HepG2 (cell line): ENCODE measurements around the gene DRAM1. TPM values are rescaled to one million over a fixed set of nuclear protein-coding genes. Genes with fewer than 3 reads are reported as not detected.

Experiments
- CENPX ChIP-seq: sonication (generic); formaldehyde crosslinking; IDR thresholded peaks from 2 replicates; pipeline ENCODE4 v1.9.0; 2021; ENCODE audit warnings: mild to moderate bottlenecking, missing genetic modification reagents, moderate library complexity
- DMTF1 ChIP-seq: sonication (generic); formaldehyde crosslinking; IDR thresholded peaks from 2 replicates; pipeline ENCODE4 v1.4.0; 2020; ENCODE audit warnings: mild to moderate bottlenecking, missing genetic modification reagents
- ELF3 ChIP-seq: IDR thresholded peaks from 2 replicates; pipeline ENCODE4 v1.6.1; 2016; ENCODE audit warnings: missing genetic modification reagents, missing compliant biosample characterization
- FOXM1 ChIP-seq: sonication (generic); formaldehyde crosslinking; IDR thresholded peaks from 2 replicates; pipeline ENCODE4 v1.5.0; 2020; ENCODE audit warnings: missing genetic modification reagents
- HMGA1 ChIP-seq: sonication (generic); formaldehyde crosslinking; conservative IDR thresholded peaks from 2 replicates; pipeline ENCODE4 v1.4.0; 2020; ENCODE audit warnings: missing genetic modification reagents
- KDM5A ChIP-seq: fragments of 200-600 bp; sonication (generic); IDR thresholded peaks from 2 replicates; pipeline ENCODE4 v1.7.0; 2018; ENCODE audit warnings: antibody characterized with exemption, mild to moderate bottlenecking, low read length, borderline replicate concordance
- KLF11 ChIP-seq: IDR thresholded peaks from 2 replicates; pipeline ENCODE4 v1.6.1; 2016; ENCODE audit warnings: missing compliant biosample characterization
- KLF16 ChIP-seq, 2 experiments: sonication (generic) in 1 of 2; formaldehyde crosslinking in 1 of 2; IDR thresholded peaks; 2 replicates each; pipeline versions ENCODE4 v1.6.1 to v1.8.0; 2016 to 2023; ENCODE audit warnings: missing genetic modification reagents in 2 of 2, missing compliant biosample characterization in 1 of 2
- KMT2B ChIP-seq: IDR thresholded peaks from 2 replicates; pipeline ENCODE4 v1.6.1; 2016; ENCODE audit warnings: missing genetic modification reagents, missing compliant biosample characterization
- MAZ ChIP-seq, 2 experiments: sonication (generic) in 1 of 2; formaldehyde crosslinking in 1 of 2; IDR thresholded peaks; 2 replicates each; pipeline versions ENCODE4 v1.5.0 to v1.6.1; 2012 to 2020; ENCODE audit warnings: low read depth in 2 of 2, mild to moderate bottlenecking in 2 of 2, borderline replicate concordance in 1 of 2, improper control_type of control experiment in 1 of 2, low read length in 1 of 2, missing genetic modification reagents in 1 of 2, moderate library complexity in 1 of 2
- MIER2 ChIP-seq: IDR thresholded peaks from 2 replicates; pipeline ENCODE4 v1.6.1; 2016; ENCODE audit warnings: missing biosample characterization, missing genetic modification reagents
- SOX5 ChIP-seq: IDR thresholded peaks from 2 replicates; pipeline ENCODE4 v1.6.1; 2016; ENCODE audit warnings: borderline replicate concordance
- SP140L ChIP-seq: sonication (generic); formaldehyde crosslinking; IDR thresholded peaks from 2 replicates; pipeline ENCODE4 v1.4.0; 2020; ENCODE audit warnings: missing genetic modification reagents, borderline replicate concordance
- ZFP41 ChIP-seq: sonication (generic); formaldehyde crosslinking; IDR thresholded peaks from 2 replicates; pipeline ENCODE4 v1.4.0; 2020; ENCODE audit warnings: mild to moderate bottlenecking, missing genetic modification reagents, borderline replicate concordance
- ZMYM3 ChIP-seq: sonication (generic); formaldehyde crosslinking; IDR thresholded peaks from 2 replicates; pipeline ENCODE4 v1.5.1; 2020; ENCODE audit warnings: mild to moderate bottlenecking, missing genetic modification reagents
- ZNF354B ChIP-seq: sonication (generic); formaldehyde crosslinking; IDR thresholded peaks from 2 replicates; pipeline ENCODE4 v1.8.0; 2022; ENCODE audit warnings: mild to moderate bottlenecking, missing genetic modification reagents
- ZNF777 ChIP-seq: sonication (generic); formaldehyde crosslinking; IDR thresholded peaks from 2 replicates; pipeline ENCODE4 v1.4.0; 2020; ENCODE audit warnings: missing genetic modification reagents
- ZNF782 ChIP-seq: sonication (generic); formaldehyde crosslinking; IDR thresholded peaks from 2 replicates; pipeline ENCODE4 v1.4.0; 2020; ENCODE audit warnings: missing genetic modification reagents, mild to moderate bottlenecking, borderline replicate concordance
- polyA plus RNA-seq, 8 experiments: library from polyadenylated mRNA; depleted of rRNA in 3 of 8; stranded (reverse) in 7 of 8; unstranded in 1 of 8; fragments of >200 nt; fragmentation: Illumina TruSeq in 4 of 8; extraction: Trizol in 4 of 8; gene quantifications; 2 replicates each; pipeline versions ENCODE4 v1.2.1 to v1.2.3, GENCODE V29; 2011 to 2016; ENCODE audit warnings: low read depth in 4 of 8, missing spikeins in 1 of 8, mixed read lengths in 1 of 8; ENCODE audit not compliant: insufficient read depth in 1 of 8
- total RNA-seq, 5 experiments: library from RNA; depleted of rRNA; stranded (reverse); fragments of >200 nt; fragmentation: Illumina TruSeq; extraction: Trizol; gene quantifications; 2 replicates each; pipeline ENCODE4 v1.2.3, GENCODE V29; 2016; ENCODE audit warnings: low read depth in 1 of 5
- TF ChIP-seq, protein P1 (sequence below): sonication (generic); formaldehyde crosslinking; IDR thresholded peaks from 2 replicates; pipeline ENCODE4 v1.5.0; 2020; ENCODE audit warnings: mild to moderate bottlenecking, missing genetic modification reagents, borderline replicate concordance
- TF ChIP-seq, protein P2 (sequence below): sonication (generic); formaldehyde crosslinking; IDR thresholded peaks from 2 replicates; pipeline ENCODE4 v1.4.0; 2020; ENCODE audit warnings: mild to moderate bottlenecking, missing genetic modification reagents

DRAM1 gene
- total and polyA plus RNA-seq, 2 of the 13 experiments (the other 11 are each of a cell fraction or from before 2014, with no cell fraction given): 20.9 to 32.6 TPM

DNA sequence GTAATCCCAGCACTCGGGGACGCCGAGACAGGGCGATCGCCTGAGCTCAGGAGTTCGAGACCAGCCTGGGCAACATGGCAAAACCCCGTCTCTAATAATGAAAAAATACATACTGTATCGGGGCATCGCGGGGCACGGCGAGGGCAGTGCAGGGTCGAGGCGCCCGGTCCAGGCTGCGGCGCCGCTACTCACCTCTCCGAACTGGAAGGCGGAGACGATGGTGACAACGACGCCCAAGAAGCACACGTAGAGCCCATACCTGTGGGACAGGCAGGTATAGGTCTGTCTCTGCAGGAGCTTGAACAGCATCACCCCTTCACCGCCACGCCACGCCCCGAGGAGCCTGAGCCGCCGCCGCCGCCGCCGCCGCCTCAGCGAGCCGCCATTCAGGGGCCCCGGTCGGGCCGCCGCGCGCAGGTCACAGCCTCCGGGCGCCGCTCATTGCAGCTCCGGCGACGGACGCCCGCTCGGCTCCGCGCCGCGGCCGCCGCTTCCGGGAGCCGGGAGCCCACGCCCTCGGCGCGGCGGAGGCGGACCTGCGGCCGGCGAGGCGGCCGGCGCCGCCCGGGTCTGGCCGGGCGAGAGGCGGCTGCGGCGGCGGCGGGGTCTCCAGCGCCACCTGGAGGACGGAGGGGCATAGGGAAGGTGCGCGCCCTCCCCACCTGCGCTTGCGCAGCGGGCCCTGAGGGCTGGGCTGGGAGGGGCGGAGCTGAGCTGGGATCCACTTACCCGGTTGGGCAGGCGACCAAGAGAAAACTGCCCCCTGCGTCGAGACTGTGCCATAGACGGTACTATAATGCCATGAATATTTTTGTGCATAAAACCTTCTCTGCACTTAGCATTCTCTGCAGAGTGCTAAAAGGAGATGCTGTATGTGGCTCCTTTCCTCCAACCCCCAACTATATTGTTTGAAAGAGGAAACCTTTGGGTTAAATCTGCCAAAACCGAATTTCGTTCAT is 46.7 kb upstream of the DRAM1 start, which contains the start of gene GNPTAB (continued):
- TF ChIP-seq, protein P1, sequence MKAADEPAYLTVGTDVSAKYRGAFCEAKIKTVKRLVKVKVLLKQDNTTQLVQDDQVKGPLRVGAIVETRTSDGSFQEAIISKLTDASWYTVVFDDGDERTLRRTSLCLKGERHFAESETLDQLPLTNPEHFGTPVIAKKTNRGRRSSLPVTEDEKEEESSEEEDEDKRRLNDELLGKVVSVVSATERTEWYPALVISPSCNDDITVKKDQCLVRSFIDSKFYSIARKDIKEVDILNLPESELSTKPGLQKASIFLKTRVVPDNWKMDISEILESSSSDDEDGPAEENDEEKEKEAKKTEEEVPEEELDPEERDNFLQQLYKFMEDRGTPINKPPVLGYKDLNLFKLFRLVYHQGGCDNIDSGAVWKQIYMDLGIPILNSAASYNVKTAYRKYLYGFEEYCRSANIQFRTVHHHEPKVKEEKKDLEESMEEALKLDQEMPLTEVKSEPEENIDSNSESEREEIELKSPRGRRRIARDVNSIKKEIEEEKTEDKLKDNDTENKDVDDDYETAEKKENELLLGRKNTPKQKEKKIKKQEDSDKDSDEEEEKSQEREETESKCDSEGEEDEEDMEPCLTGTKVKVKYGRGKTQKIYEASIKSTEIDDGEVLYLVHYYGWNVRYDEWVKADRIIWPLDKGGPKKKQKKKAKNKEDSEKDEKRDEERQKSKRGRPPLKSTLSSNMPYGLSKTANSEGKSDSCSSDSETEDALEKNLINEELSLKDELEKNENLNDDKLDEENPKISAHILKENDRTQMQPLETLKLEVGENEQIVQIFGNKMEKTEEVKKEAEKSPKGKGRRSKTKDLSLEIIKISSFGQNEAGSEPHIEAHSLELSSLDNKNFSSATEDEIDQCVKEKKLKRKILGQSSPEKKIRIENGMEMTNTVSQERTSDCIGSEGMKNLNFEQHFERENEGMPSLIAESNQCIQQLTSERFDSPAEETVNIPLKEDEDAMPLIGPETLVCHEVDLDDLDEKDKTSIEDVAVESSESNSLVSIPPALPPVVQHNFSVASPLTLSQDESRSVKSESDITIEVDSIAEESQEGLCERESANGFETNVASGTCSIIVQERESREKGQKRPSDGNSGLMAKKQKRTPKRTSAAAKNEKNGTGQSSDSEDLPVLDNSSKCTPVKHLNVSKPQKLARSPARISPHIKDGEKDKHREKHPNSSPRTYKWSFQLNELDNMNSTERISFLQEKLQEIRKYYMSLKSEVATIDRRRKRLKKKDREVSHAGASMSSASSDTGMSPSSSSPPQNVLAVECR (CRISPR knock-in tag): 0 out of 2 replicates have a peak, but pooled peaks have one; percentile 31
- TF ChIP-seq DMTF1 (CRISPR knock-in tag) (no peak), MIER2 (CRISPR knock-in tag) (no peak), KLF16 (CRISPR knock-in tag; IDR thresholded peaks at IDR 0.05) (no peak), KDM5A (no peak), SP140L (no peak), ZFP41 (CRISPR knock-in tag) (no peak), CENPX (CRISPR knock-in tag) (no peak), ELF3 (CRISPR knock-in tag) (0 out of 2 replicates have a peak, but pooled peaks have one; percentile 36), ZMYM3 (0 out of 2 replicates have a peak, but pooled peaks have one; percentile 40), MAZ (IDR thresholded peaks at IDR 0.05; ENCODE audit: borderline replicate concordance, low read depth, low read length) (0 out of 2 replicates have a peak, but pooled peaks have one; percentile 21), MAZ (CRISPR knock-in tag; IDR thresholded peaks at IDR 0.05; ENCODE audit: low read depth) (peak; percentile 22), ZNF782 (no peak), ZNF354B (CRISPR knock-in tag) (no peak), HMGA1 (CRISPR knock-in tag) (no peak), ZNF777 (CRISPR knock-in tag) (no peak; the same call in 1 of the 2 replicates), SOX5 (CRISPR knock-in tag) (0 out of 2 replicates have a peak, but pooled peaks have one; percentile 15), KLF11 (CRISPR knock-in tag) (no peak), KMT2B (CRISPR knock-in tag) (0 out of 2 replicates have a peak, but pooled peaks have one; percentile 32), FOXM1 (CRISPR knock-in tag) (no peak)
- TF ChIP-seq, protein P2, sequence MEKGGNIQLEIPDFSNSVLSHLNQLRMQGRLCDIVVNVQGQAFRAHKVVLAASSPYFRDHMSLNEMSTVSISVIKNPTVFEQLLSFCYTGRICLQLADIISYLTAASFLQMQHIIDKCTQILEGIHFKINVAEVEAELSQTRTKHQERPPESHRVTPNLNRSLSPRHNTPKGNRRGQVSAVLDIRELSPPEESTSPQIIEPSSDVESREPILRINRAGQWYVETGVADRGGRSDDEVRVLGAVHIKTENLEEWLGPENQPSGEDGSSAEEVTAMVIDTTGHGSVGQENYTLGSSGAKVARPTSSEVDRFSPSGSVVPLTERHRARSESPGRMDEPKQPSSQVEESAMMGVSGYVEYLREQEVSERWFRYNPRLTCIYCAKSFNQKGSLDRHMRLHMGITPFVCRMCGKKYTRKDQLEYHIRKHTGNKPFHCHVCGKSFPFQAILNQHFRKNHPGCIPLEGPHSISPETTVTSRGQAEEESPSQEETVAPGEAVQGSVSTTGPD (CRISPR knock-in tag): no peak
